Activated CD8-positive, alpha-beta T cell treated with anti-CD3 and anti-CD28 coated beads for 36 hours (primary cell): ENCODE results near the gene VENTX. TPM values are rescaled to one million over a fixed set of nuclear protein-coding genes. Genes with fewer than 3 reads are reported as not detected.
"Not testable (repeated sequence)": the region's sequence is repeated elsewhere in the genome, so short reads cannot be mapped to it uniquely, and the experiment has no call there.

ENCODE experiments used
- ATAC-seq: fragments of 200-7000 bp; cut with Tn5 transposase; one replicate; pipeline ENCODE4 v1.10.0; 2021; ENCODE audit warnings: mild to moderate bottlenecking, moderate library complexity
- CTCF ChIA-PET: fragments of 350-600 bp; sonication (Branson Sonifier 250); formaldehyde crosslinking; loops from one replicate; lab custom pipeline; 2021; ENCODE audit warnings: antibody characterized with exemption; lab: Charles Lee
- POLR2A ChIA-PET: fragments of 350-600 bp; sonication (Branson Sonifier 250); formaldehyde crosslinking; loops from one replicate; lab custom pipeline; 2021; ENCODE audit warnings: antibody characterized with exemption; lab: Charles Lee
- DNase-seq: peaks from one replicate; pipeline ENCODE4 v3.0.0-alpha.2; 2020
- H3K27ac Mint-ChIP-seq: one replicate; pipeline ENCODE4 v1.8.0; 2021; ENCODE audit warnings: mild to moderate bottlenecking, mixed read lengths
- H3K27me3 Mint-ChIP-seq: one replicate; pipeline ENCODE4 v1.8.0; 2021; ENCODE audit warnings: mixed read lengths
- H3K36me3 Mint-ChIP-seq: one replicate; pipeline ENCODE4 v1.8.0; 2021; ENCODE audit warnings: low read depth, mixed read lengths
- H3K4me1 Mint-ChIP-seq: one replicate; pipeline ENCODE4 v1.8.0; 2021; ENCODE audit warnings: low read depth, mixed read lengths
- H3K4me3 Mint-ChIP-seq: one replicate; pipeline ENCODE4 v1.8.0; 2021; ENCODE audit warnings: mild to moderate bottlenecking, moderate library complexity, mixed read lengths
- H3K9me3 Mint-ChIP-seq: one replicate; pipeline ENCODE4 v1.8.0; 2021; ENCODE audit warnings: mixed read lengths
- intact Hi-C: fragments of 100-400 bp; cut with micrococcal nuclease; formaldehyde crosslinking; loops from one replicate; pipeline ENCODE4 v1.10.0; 2022
- total RNA-seq, 2 experiments: library from RNA; stranded (reverse); gene quantifications; one replicate each; pipeline ENCODE4 v1.2.3, GENCODE V29; 2021
- TF ChIP-seq, protein P1 (sequence below): fragments of 200-600 bp; IDR thresholded peaks from one replicate; pipeline ENCODE4 v1.8.0; 2022; ENCODE audit warnings: antibody characterized with exemption, mild to moderate bottlenecking

VENTX gene
- total RNA-seq, 2 experiments from 2014 or later: 0.09 TPM; not detected in 1

DNA sequence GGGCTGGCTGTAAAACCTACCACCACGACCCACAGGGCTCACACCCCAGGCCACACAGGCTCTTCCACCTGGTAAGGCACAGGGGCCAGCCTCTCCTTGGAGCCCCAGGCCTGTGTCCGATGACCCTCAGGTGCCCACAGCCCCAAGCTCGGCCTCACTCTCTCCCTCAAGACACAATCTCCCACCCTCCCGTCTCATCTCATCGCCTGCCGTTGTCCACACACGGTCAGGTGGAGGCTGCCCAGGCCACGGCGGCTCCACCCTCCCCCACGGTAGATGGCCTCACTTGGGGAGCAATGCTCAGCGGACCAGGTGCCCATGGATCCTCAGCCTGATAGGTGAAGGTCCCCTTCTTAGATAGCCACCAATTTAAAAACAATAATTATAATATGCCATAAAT lies 16.3 kb upstream of the VENTX start:
- Mint-ChIP-seq H3K27ac (no peak overlapping the region), H3K4me1 (peaks cover 12% of the 10 kb centered on the region), H3K36me3 (no peaks in the 10 kb centered on the region), H3K4me3 (no peak overlapping the region), H3K9me3 (no peaks in the 10 kb centered on the region), H3K27me3 (peaks cover 13% of the 10 kb centered on the region)
- TF ChIP-seq, protein P1, sequence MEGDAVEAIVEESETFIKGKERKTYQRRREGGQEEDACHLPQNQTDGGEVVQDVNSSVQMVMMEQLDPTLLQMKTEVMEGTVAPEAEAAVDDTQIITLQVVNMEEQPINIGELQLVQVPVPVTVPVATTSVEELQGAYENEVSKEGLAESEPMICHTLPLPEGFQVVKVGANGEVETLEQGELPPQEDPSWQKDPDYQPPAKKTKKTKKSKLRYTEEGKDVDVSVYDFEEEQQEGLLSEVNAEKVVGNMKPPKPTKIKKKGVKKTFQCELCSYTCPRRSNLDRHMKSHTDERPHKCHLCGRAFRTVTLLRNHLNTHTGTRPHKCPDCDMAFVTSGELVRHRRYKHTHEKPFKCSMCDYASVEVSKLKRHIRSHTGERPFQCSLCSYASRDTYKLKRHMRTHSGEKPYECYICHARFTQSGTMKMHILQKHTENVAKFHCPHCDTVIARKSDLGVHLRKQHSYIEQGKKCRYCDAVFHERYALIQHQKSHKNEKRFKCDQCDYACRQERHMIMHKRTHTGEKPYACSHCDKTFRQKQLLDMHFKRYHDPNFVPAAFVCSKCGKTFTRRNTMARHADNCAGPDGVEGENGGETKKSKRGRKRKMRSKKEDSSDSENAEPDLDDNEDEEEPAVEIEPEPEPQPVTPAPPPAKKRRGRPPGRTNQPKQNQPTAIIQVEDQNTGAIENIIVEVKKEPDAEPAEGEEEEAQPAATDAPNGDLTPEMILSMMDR: no peak
- no peak for DNase-seq
- no peak for ATAC-seq
- POLR2A ChIA-PET: no interaction called here
- intact Hi-C loops: no loop called here
- CTCF ChIA-PET: no interaction called here

DNA sequence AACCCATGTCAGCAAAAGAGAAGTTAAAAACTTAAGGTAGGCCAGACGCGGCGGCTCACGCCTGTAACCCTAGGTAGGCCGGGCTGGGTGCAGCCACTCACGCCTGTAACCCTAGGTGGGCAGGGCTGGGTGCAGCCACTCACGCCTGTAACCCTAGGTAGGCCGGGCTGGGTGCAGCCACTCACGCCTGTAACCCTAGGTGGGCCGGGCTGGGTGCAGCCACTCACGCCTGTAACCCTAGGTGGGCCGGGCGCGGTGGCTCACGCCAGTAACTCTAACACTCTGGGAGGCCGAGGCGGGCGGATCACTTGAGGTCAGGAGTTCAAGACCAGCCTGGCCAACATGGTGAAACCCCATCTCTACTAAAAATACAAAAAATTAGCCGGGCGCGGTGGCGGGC lies 15.9 kb upstream of the VENTX start:
- CTCF ChIA-PET, H3K4me3 Mint-ChIP-seq, intact Hi-C loops: not testable (repeated sequence)

DNA sequence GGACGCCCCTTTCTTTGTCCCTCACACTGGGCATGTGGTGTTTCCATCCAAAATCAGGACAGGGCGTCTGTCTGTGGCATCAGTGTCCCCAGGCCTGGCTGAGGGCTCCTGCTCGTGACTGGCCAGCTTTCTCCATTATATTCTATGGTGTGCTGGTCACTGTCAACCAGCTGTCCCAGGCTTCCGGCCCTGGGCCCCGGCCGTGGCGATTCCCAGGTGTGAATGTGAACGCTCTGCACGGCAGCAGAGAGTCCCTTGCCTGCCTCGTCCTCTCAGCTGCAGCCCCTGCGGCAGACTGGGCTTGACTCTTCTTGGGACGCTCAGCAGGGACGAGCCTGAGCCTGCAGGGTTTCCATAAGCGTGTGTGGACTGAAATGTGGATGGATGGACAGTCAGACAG lies 13.6 kb upstream of the VENTX start:
- Mint-ChIP-seq H3K4me1 (peaks cover 16% of the 10 kb centered on the region), H3K36me3 (no peaks in the 10 kb centered on the region), H3K4me3 (no peak overlapping the region), H3K27me3 (peaks cover 25% of the 10 kb centered on the region), H3K9me3 (no peaks in the 10 kb centered on the region), H3K27ac (no peak overlapping the region)
- intact Hi-C loops: no loop called here
- ChIA-PET POLR2A (no interaction called here), CTCF (no interaction called here)
- DNase-seq: no peak
- ATAC-seq: no peak
- TF ChIP-seq, protein P1: no peak

More for the DNA sequence above, 15.9 kb upstream of the VENTX start:
- H3K36me3 Mint-ChIP-seq, H3K27ac Mint-ChIP-seq, DNase-seq, H3K9me3 Mint-ChIP-seq, POLR2A ChIA-PET, ATAC-seq: not testable (repeated sequence)
- Mint-ChIP-seq H3K4me1 (peaks cover 16% of the 10 kb centered on the region), H3K27me3 (peaks cover 15% of the 10 kb centered on the region)

DNA sequence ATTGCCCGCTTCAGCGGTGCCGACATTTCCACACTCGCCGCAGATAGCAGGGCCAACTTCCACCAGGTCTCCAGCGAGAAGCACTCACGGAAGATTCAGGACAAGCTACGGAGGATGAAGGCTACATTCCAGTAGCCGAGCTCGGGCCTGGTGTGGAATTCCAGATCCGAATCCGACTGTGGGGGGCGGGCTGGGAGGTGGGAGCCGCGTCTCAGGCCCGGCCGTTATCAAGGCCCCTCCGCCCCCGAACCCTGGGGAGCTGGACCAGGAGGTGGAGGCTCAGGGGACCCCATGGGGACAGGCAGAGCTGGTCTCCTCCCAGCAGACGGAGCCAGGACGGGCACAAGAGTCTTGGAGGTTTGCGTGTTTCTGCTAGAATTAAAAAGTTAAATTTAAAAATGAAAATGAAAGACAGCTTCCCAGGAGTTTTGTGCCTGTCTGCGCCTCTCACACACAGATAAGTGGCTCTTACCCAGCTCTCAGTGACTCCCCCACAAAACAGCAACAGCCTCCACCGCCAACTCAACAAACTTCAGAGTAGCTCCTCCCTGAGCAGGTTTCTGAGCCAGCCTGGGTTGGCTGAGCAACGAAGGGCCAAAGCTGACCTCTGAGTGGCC lies 12.8 kb upstream of the VENTX start:
- DNase-seq: no peak
- TF ChIP-seq, protein P1: no peak
- Mint-ChIP-seq H3K9me3 (no peaks in the 10 kb centered on the region), H3K36me3 (no peaks in the 10 kb centered on the region), H3K27me3 (peaks cover 31% of the 10 kb centered on the region), H3K4me3 (peak overlapping the region; percentile 26), H3K27ac (no peak overlapping the region), H3K4me1 (peaks cover 21% of the 10 kb centered on the region)
- peak; percentile 18 for ATAC-seq
- ChIA-PET POLR2A (interaction anchor here (1.2 kb wide), 1 partner anchor 10 kb away, joined by 4 read pairs; no protein-coding TSS in a partner anchor), CTCF (interaction anchor here (0.9 to 2.1 kb wide), 6 partner anchors 33 to 94 kb away, joined by 3 to 6 read pairs (median 4); no protein-coding TSS in a partner anchor)
- intact Hi-C loops: no loop called here

DNA sequence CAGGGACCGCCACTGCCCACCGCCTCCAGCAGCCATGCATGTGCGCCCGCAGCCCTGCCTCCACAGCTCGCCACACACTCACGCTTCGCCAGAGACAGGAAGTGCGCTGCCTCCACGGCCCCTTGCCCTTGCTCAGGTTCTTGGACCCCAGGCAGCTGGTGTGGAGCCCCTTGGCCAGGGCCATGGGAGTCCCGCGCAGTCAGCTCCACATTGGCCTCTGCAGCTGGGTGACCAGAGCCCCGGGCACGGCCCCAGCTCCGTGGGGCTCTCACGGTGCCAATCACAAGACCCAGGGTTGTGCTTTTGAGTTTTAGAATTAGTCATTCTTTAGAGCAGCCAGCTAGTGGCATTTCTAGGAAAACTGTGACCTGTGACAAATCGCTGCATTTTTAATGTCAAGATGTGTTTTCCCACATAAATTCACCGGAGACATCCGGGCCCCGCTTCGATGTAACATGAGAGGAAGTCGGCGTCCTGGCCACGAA lies 11.9 kb upstream of the VENTX start:
- Mint-ChIP-seq H3K36me3 (no peaks in the 10 kb centered on the region), H3K4me3 (peak overlapping the region; percentile 20), H3K27ac (peak overlapping the region; percentile 55), H3K27me3 (peaks cover 33% of the 10 kb centered on the region), H3K4me1 (peaks cover 21% of the 10 kb centered on the region), H3K9me3 (no peaks in the 10 kb centered on the region)
- ChIA-PET POLR2A (interaction anchor here (1.2 kb wide), 1 partner anchor 11 kb away, joined by 4 read pairs; no protein-coding TSS in a partner anchor), CTCF (interaction anchor here (0.9 to 2.1 kb wide), 6 partner anchors 32 to 93 kb away, joined by 3 to 6 read pairs (median 4); no protein-coding TSS in a partner anchor)
- intact Hi-C loops: no loop called here
- ATAC-seq: peak; percentile 73
- peak; percentile 73 for DNase-seq
- TF ChIP-seq, protein P1: no peak
